CD4-positive, alpha-beta T cell treated with Interleukin-6 at 100 ng/mL for 8 hours (primary cell): Measurements from ENCODE around the gene ERAP2.
"Not testable (repeated sequence)": the region's sequence is repeated elsewhere in the genome, so short reads cannot be mapped to it uniquely, and the experiment has no call there.

Experiments
- DNase-seq: peaks from one replicate; pipeline ENCODE4 v3.0.0-alpha.2; 2020; ENCODE audit warnings: mixed read lengths, low spot score

The ERAP2 gene, protein sequence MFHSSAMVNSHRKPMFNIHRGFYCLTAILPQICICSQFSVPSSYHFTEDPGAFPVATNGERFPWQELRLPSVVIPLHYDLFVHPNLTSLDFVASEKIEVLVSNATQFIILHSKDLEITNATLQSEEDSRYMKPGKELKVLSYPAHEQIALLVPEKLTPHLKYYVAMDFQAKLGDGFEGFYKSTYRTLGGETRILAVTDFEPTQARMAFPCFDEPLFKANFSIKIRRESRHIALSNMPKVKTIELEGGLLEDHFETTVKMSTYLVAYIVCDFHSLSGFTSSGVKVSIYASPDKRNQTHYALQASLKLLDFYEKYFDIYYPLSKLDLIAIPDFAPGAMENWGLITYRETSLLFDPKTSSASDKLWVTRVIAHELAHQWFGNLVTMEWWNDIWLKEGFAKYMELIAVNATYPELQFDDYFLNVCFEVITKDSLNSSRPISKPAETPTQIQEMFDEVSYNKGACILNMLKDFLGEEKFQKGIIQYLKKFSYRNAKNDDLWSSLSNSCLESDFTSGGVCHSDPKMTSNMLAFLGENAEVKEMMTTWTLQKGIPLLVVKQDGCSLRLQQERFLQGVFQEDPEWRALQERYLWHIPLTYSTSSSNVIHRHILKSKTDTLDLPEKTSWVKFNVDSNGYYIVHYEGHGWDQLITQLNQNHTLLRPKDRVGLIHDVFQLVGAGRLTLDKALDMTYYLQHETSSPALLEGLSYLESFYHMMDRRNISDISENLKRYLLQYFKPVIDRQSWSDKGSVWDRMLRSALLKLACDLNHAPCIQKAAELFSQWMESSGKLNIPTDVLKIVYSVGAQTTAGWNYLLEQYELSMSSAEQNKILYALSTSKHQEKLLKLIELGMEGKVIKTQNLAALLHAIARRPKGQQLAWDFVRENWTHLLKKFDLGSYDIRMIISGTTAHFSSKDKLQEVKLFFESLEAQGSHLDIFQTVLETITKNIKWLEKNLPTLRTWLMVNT

DNA sequence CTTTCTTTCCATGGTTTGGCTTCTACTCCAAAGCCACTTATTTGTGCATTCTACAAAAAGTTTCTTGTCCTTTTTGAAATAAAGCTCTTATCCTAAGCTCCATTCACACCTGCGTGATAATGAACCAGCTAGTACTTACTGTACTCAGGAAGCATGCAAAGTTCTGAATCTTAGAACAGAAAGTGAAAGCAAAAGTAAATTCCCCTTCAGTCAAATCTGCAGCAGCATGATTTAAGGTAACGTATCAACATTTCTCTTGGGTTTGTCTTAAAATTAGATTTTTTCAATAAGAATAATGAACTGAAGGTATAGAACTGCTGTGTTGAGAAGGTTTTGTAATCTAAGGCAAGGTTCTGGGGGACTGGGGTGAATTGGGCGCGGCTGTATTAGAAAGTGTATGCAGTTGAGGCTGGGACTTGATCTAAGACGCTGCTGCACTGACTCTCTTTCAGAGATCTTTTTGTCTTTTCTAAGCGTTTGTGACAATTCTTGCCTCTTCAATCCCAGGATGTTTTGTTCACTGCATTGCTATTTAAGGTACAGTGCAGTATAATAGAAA lies at the start of gene ERAP2:
ERAP2 (plus strand) TSS at position 209 of the 559 bp plus-strand sequence. CDS start 3,186 bp downstream, outside the sequence.
- DNase-seq, result peak; percentile 53

DNA sequence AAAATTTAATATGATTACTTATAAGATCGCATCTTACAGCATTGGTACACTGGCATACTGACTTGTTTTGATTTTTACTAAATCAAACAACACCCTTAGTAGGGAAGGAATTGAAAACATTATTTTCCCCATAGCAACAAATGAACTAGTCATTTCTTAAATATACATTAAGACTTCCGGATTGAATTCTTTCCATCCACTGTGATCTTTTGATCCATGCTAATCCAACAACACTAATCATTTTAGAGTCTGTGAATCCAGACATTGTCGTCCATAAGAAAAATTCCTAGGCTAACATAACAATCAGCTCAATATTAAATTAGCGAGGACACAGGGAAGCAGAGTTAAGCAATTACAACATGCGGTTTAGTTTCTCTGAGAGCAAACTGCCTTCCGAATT lies 47.0 kb upstream of the ERAP2 start:
- DNase-seq, result no peak

DNA sequence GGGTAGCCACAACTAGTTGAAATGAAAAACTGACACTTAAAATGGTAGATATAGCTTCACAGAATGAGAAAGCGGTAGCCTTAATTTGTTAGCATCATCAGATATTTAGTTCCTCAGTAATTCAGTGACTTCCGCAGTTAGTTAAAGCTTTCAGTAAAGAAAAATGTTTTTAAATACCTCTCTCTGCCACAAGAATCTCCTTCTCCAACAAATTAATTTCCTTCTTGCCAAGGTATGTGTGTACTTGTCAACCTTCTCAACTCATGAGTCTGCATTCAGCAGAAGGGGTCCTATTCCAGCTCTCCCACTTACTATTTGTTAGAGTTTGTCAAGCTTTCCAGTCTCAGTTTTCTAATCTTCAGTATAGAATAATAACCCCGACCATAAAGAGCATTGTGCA lies 42.3 kb upstream of the ERAP2 start:
- no peak for DNase-seq

DNA sequence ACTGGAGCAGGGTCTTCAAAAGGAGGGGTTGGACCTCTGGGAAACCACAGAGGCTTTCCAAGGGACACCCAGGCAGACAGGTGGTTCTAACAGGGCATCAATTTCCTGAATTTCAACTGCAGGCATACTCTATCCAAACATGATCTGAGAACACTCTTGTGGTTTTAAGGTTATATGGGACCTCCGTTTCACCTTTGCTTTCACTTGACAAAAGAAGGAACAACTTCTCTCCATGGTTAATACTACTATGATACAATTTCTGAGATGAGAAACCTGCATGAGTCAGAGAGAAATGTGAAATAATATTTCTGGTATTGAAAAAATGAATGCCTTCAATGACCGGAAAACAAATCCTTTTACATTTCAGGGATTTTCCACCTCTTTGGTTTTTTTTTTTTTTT lies 40.5 kb upstream of the ERAP2 start:
- no peak for DNase-seq

DNA sequence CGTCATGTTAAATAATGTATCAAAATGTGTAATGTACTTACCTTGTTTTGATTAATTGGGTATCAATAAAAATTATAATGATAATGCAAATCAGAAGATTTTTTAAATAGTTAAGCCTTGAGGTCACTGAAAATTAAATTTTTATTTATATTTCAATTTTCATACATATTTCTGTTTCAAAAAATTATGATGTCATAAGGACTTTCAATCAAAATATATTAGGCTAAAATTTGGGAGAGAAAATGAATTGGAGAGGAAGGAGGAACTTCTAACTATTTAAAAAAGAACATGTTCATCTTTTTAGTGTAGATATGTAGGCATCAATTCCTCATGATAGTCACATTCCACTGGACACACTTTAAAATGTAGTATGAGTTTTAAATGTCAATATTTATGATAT lies 39.5 kb upstream of the ERAP2 start:
- DNase-seq, result no peak

DNA sequence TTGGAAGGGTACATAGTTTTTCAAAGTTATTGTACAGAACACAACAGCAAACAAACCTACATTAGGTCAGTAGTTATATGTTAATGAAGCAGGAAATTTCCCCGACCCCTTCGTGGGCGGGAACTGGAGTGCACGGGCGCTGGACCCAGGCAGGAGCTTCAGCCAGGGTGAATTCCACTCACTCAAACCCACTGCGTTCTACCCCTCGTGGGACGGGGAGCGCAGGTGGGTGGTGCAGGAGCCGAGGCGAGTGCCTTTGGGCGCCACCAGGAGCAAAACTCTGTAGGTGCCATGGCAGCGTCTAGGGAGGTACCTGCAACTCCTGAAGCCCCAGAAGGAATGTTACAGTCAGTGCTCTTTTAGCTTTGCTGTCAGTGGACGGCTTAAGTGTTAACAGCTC lies 39.0 kb upstream of the ERAP2 start:
- DNase-seq, result no peak

DNA sequence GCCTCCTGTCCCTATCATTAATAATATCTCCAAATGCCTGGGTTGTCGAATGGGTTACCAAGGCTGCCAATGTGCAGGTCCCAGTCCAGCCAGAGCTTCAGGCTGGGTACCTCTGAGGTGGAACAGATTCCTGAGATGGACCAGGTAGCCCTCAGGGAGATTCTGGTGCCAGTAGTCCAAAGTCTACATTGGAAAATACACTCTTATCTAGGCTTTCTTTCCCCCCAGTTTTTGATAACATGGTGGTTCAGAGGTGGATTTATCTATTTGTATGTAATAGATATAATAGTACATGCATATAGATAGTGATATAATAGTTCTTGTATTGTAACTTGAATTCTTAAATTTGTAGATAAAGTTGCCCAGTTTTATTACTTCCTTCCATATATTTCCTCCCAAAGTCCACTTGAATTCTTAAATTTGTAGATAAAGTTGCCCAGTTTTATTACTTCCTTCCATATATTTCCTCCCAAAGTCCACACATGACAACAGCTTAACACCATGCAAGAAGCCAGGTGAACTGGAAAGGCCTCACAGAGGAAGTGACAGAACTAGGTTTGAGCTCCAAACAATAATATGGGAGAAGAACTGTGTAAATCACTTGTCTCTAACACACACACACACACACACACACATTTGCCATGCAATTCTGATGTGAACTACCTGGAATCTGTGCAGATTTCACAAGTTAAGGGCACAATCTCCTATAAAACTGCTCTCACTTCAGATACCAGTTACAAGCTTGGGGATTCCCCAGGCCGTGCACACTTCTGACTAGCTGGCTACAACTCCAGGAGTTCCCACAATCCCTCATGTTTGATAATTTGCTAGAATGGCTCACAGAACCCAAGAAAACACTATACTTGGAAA lies 37.9 kb upstream of the ERAP2 start:
- no peak for DNase-seq

DNA sequence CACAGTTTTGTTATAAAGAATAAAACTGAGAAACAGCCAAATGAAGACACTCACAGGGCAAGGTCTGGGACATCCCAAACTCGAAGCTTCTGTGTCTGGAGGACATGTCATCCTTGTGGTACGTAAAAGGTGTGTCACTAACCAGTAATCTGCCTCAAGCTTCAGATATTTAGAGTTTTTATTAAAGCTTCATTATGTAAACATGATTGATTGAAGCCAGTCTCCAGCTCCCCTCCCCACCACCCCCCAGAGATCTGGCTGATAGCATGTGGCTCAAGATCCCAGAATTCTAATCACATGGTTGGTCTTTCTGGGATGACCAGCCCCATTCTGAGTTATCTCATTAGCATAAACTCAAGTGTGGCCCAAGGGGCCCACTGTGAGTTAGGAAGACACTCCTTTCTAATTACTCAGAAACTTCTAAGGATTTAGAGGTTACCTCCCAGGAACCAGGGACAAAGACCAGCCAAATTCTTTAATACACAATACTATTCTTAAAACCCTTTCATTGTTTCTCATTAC lies 37.2 kb upstream of the ERAP2 start:
- DNase-seq, result no peak

DNA sequence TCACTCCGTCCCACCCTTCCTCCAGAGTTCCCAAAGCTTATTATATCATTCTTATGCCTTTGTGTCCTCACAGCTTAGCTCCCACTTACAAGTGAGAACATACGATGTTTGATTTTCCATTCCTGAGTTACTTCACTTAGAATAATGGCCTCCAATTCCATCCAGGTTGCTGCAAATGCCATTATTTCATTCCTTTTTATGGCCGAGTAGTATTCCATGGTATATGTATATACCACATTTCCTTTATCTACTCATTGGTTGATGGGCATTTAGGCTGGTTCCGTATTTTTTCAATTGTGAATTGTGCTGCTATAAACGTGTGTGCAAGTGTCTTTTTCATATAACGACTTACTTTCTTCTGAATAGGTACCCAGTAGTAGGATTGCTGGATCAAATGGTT lies 34.4 kb upstream of the ERAP2 start:
- DNase-seq, result not testable (repeated sequence)

DNA sequence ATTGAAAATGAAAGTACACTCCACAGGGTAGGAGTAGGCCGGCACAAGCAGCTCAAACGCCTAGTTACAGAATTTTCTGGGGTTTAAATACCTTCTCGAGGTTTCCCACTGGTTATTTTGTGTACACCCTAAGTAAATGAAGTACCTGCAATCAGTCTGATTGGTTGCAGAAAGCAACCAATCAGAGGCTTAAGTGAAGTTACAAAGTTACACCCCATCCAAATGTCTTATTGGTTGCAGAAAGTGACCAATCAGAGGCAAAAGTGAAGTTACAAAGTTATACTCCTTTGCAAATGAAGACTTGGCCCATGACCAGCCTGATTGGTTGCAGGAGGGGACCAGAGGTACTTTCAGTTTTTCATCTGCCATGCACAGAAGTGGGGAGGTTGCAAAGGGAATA lies 33.2 kb upstream of the ERAP2 start:
- DNase-seq, result no peak

DNA sequence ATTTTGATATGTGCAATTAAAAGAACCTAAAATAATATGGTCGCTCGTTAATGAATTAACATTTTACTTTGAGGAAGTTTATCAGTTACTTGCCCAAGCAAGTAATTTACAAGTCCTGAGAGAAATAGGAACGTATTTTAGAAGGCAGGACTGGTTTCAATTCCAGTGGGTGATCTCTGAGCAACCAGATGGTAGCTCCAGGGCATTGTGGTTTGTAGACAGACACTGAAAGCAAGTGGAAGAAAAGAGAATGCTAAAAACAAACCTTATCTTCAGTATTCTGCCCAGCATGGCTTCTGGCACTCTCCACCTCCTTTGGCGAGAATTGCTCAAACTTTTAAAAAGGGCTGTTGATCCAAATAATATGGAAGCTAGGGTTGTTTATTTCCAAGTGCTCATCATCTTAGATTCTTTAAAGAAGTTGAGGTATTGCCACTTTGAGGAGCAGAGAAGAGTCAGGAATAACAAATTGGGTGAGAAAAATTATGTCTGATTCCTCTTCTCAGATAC lies 31.8 kb upstream of the ERAP2 start:
- no peak for DNase-seq

DNA sequence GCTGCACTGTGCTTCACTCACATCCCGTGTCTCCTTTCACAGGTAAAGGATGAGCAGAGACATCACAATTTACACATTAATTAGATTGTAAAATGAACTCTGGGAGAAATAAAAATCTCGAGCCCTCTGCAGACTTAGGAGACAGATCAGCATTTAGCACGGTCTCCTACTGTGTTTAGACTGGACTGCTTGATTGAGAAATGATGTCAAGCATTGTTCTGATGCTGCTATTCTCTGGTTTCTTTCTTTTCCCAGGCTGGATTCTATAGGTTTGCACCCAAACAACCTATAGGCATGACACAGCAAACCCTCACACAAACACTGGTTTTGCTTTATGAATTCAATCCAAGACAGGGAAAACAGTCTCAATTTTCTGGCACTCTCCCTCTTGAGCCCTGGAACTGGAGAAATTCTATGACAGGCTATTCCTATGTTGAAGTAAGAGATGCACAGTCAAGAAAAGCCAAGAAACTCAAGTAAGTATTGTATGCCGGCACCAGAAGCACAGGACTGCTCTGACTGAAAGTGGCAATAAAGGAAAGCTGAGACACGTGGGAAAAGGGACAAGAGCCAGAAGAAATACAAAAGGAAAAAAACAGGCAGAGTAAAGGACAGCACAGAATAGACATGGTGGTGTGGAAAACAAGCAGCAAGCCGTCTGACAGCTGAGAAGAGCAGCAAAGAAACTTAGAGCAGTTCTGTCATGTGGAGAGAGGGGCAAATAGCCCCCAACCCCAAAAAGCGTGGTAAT lies 24.8 kb upstream of the ERAP2 start:
- no peak for DNase-seq

DNA sequence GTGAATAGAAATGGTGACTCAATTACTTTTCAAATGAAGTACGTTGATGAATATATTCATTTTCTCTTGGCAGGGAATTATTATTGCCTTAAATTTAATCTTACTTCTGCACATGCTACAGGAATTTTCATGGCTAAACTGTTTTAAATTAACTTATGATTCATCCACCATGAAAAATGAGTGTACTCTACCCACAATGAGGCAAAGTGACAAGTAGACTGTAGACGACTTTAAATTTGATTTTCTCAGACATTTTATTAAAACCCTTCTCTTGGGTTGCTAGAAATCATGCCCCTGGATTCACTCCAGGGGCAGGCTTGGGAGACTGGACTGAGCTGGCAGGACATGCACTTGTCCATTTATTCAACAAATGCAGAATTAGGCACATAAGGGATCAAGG lies 23.5 kb upstream of the ERAP2 start:
- no peak for DNase-seq

DNA sequence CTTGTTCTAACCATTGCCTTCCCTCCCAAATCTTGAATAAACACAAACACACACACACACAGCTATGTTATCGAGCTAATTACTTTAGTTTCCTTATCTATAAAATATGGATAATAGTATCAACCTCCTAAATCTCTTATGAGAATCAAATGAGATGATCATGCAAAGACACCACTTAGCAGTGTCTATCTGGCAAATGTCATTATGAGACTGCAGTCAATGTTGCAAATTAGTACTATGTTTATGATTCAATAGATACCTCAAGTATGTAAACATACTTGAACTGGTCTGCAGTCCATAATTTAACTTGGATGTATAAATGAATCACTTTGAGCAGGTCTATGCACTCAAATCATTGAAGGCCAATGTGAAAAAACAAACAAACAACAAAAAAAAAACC lies 22.2 kb upstream of the ERAP2 start:
- no peak for DNase-seq

DNA sequence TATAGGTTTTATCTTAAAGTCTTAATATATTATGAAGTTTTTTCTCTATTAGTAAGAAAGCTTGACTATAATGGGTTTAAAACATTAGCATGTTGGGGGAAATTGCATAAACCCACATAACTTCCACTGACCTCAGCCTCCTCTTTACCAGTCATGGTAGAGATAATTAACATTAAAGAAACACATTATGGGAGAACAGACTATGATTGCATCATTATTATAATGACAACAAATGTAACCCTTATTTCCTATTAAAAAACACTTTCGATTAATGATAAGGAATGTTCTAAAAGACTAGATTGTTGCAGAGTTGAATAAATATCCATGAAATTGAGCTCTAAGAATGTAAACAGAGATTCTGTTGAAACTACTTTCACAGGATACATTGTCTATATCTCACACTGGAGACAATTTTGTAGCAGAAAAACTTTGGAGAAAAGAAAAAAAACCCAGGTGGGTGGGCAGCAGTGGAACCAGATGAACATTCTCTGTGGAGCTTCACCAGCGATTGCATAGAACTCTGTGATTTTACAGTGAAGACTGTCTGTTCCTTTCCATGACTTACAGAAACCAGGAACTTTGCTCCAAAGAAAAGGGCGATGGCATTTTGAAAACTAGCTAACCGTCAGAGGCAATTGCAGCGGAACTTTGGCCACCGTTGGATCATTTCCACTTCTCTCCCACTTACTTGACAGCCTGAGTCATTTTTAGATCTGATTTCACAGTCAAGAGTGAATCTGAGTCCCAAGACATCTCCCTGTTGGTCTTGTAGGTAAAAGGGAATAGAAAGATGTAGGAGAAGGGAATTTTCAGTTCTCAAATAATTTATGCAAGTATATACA lies 21.0 kb upstream of the ERAP2 start:
- DNase-seq, result no peak

DNA sequence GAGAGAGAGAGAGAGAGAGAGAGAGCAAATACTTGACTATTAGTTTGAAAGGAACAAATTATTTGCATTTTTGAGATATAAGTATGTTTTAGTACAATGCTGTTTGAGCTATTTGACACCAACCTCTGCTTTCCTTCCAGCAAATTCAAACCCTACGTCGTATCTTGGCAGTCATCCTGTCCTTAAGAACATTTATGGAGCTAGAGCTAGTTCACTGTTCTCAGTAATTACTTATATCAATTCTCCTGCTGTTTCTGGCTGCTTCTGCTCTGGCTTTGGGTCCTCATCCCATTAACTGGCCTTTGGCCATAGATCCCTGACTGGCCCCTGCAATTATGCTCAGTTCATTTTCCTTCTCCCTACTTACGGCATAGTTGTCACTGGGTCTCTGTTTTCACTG lies 19.9 kb upstream of the ERAP2 start:
- no peak for DNase-seq

DNA sequence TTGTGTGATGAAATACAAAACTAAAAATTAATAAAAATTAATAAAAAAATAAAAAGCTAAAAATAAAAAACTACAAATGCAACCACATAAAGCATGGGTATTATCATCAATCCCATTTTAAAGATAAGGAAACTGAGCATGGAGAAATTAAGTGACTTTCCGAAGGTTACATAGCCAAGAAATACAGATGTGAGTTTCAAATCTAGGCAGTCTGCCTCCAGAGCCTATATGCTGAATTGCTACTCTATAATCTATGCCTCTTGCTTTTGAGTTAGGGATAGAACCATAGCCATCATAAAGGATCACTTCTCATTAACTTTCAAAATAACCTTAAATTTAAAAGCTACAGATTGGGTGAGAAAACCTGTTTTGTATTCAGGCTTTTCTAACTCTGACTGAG lies 18.8 kb upstream of the ERAP2 start:
- no peak for DNase-seq

DNA sequence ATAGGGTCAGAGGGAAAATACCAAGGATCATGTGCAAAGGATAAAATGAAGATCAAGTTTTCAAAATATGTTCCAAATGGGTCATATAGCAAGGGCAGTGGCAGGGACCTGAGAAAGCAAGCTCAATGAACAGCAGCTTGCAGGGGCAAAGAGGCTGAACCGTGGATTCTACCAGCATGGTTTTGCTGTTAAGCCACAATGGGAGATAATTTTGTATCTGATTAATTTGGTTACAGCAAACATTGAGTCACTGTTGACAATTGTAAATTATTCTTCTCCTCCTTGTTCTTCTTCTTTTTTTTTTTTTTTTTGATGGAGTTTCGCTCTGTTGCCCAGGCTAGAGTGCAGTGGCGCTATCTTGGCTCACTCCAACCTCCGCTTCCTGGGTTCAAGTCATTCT lies 18.4 kb upstream of the ERAP2 start:
- DNase-seq, result no peak

DNA sequence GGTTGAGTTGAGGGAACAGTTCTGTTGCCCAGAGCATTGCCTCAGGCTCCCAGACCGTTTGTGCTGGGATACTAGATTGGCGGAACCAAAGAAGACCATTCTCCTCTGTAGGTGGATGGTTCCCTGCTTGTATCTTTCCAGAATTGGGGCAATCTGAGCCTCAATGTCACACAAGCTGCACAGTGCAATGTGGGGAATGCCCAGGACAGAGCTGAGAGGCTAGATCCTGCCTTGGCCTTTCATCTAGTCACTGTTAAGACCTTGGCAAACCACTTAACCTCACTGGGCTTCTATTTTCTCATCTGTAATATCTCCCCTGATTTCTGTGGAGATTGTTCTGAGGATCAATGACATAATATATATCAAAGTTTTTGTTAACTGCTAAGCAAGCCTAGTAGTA lies 16.9 kb upstream of the ERAP2 start:
- no peak for DNase-seq

DNA sequence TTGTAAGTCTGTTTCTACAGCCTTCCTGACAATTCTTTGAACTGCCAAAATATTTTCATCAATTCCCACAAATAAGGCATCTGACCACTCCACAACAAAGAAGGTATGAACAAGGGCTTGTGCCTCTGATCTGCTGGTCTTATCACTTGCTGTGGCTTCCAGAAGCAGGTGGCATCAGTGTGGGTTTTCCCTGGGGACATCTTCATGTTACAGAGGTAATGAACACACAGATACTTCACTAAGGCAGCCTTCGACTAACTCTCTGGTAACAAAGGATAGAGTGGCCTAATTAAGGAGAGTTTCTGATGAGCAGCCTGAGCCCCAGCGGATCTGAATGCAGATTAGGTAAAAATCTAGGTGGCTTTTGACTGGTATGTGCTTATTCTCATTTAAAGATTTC lies 15.2 kb upstream of the ERAP2 start:
- no peak for DNase-seq
